Left cardiac atrium (tissue), 4 donors: ENCODE measurements around the gene NOSTRIN. TPM values are rescaled to one million over a fixed set of nuclear protein-coding genes. Genes with fewer than 3 reads are reported as not detected.

Experiments
- ATAC-seq, 2 donors: fragments of 200-7000 bp; cut with Tn5 transposase; one replicate each; pipeline ENCODE4 v1.9.1; 2020; ENCODE audit warnings: mild to moderate bottlenecking in 2 of 2, moderate library complexity in 2 of 2
- DNase-seq: peaks from one replicate; pipeline ENCODE4 v3.0.0-alpha.2; 2020
- intact Hi-C, 2 donors: fragments of 100-400 bp; cut with DNase I; formaldehyde crosslinking; loops; one replicate each; pipeline versions ENCODE4 v1.14.1 to v1.15.1; 2022 to 2023
- total RNA-seq, 2 donors: library from RNA; stranded (reverse); fragmentation: NEBNext Ultra II Directional; extraction: Animal tissue kit (Norgen Biotek cat#: 25700); gene quantifications; one replicate each; pipeline ENCODE4 v1.2.1, GENCODE V29; 2021
- donor health status: DM: no; HTN: yes; CAD: no.
- donor health status: DM: no; HTN: yes; CAD: no; lungs with severe emphysema.
- donor health status: DM: yes; HTN: yes; CAD: no.
- donor health status: Dilated cardiomyopathy.

The NOSTRIN gene
- total RNA-seq, 2 donors from 2014 or later: 16.1 to 37.6 TPM

DNA sequence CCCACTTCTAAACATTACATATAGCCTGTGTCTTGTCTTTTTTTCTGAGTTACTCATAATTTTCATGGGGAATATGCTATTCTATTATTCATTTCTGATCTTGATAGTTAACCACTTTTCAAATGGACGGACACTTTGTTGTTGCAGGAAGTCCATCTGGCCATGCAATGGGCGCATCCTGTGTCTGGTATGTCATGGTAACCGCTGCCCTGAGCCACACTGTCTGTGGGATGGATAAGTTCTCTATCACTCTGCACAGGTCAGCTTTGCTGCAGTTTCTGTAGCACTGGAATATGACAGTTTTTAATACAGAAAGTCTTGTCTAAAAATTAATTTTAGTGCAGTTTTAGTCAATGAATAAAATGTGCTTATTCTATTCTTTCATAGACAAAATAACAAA, 101.9 kb downstream of the NOSTRIN start:
- no peak for DNase-seq
- ATAC-seq: no peak
- intact Hi-C loops: no loop called here

DNA sequence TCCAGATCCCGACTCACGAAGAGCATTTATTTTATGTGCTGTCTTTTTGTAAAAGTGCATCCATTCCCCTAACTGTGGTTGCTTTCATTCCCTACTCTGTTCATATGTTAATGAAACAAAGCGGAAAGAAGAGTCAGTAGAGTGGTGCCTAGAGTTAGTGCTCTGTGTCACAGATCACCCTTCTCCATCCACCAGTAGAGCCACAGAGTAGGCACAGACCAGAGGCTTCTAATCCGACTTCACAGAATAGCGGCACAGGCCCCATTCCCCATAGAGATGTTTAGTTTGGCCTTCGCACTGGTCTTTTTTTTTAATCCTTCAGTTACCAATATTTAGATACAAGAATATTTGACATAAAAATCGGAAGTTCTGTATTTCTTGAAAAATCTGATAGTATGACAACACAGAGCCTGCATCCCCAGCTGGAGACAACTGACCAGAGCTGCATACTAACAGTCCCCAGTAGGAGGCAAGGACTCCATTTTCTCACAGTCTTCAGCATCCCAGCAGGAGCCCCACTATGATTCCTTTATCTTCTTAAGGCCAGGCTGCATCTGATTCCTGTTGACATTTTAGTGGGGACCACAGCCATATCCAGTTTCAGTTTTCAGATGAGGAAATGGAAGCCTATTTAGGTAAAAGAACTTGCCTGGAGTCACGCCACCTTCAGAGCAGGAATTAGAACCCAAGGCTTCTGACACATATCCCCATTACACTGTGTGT, 105.7 kb downstream of the NOSTRIN start:
- intact Hi-C loops: no loop called here
- no peak for DNase-seq
- ATAC-seq: no peak

DNA sequence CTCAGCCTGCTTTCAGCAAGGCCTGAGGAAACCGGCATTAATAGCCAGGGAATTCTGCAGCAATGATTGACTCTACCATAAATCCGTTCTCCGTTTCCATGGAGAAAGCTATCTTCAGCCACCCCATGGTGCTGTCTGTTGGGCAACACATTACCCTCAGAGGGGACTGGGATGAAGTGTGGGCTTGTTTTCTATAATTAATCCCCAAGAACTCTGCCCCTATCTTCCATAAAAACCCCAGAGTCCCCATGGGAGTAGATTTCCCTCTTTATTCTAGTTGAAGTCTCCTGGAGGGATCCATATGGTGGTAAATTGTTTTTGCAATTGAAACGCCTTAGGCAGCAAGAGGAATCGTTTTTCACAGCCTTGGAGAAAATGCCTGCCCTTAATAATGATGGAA, 107.9 kb downstream of the NOSTRIN start:
- DNase-seq (no peak), ATAC-seq (no peak)
- intact Hi-C loops: no loop called here

GRCh38 chr2:168912466-168912865, 110.0 kb downstream of the NOSTRIN start:
- DNase-seq (no peak), ATAC-seq (peak in 1 of 2 donors; percentile 65)
- intact Hi-C loops: no loop called here

DNA sequence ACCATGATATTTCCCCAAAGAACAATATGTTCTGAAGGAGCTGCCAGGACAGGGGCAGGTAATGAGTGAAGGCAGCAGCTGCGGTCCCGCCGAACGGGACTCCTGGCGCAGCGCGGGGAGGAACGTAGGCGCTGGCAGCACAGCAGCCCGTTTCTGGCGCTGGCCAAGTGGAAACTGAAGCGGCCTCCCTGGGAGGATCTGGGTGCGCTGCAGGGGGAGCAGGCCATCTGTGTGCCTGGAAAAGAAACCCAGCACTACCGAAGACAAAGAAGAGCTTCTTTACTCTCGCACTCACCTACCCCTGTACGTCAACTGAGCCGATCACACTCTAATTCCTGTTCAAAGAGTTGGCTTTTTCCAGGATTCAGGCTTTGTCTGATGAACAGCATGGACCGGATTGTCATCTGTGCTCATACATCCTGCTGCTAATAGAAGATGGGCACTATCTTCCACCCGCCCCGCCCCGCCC, 110.5 kb downstream of the NOSTRIN start:
- ATAC-seq (peak in 1 of 2 donors; percentile 84), DNase-seq (peak; percentile 32)
- intact Hi-C loops: no loop called here

DNA sequence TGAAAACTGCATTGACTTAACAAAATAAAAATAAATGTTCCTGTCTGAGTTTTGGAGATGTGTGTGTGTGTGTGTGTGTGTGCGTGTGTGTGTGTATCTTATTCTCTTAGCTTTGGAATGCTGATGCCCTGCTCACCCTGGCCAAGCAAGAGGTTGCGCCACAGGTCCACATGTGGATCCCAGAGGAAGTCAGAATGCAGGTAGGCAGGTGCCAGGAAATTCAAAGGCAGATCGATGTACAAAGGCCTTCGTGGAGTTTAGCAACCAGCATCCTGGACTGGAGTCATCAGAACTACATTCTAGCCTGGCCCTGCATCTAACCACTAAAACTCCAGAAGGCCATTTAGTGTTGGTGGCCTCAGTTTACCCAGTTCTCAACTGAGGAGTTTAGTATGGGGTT, 111.1 kb downstream of the NOSTRIN start:
- intact Hi-C loops: no loop called here
- no peak for DNase-seq
- ATAC-seq: no peak

Other genes with a start within 250 kb of the NOSTRIN start
- under 1 TPM; 0.37 to 0.85 TPM for gene SPC25, start 87.8 kb downstream of the NOSTRIN start, total RNA-seq
- gene G6PC2, start 98.7 kb downstream of the NOSTRIN start, total RNA-seq: not detected
- gene ABCB11, start 228.7 kb downstream of the NOSTRIN start, total RNA-seq: 1 to 10 TPM in 1 of 2 donors, under 1 TPM in 1; 0.37 to 1.1 TPM